ENCODE results near the gene FGFR2.

GRCh38 chr10:121637437-121637836, 39.2 kb upstream of the FGFR2 start:
- TF ChIP-seq CEBPB (IDR thresholded peaks at IDR 0.05), result no peak
- no peak for TF ChIP-seq YY1 (IDR thresholded peaks at IDR 0.05; ENCODE audit: low read depth)
- TF ChIP-seq EP300 (IDR thresholded peaks at IDR 0.05; ENCODE audit: borderline replicate concordance), result no peak
- no peak for TF ChIP-seq MAX (IDR thresholded peaks at IDR 0.05)
- no peak for TF ChIP-seq TAF1 (IDR thresholded peaks at IDR 0.05; ENCODE audit: low read depth)
- TF ChIP-seq CREB1 (IDR thresholded peaks at IDR 0.05; ENCODE audit: low read depth), result no peak
- no peak for TF ChIP-seq TEAD4 (IDR thresholded peaks at IDR 0.05)
- no peak for TF ChIP-seq TCF12 (IDR thresholded peaks at IDR 0.05; ENCODE audit: low read depth)
- no peak for TF ChIP-seq EGR1 (IDR thresholded peaks at IDR 0.05)
- no peak for TF ChIP-seq RAD21 (IDR thresholded peaks at IDR 0.05; ENCODE audit: low read depth)
- TF ChIP-seq USF1 (IDR thresholded peaks at IDR 0.05), result no peak
- no peak for TF ChIP-seq NFIC (IDR thresholded peaks at IDR 0.05)
- no peak for TF ChIP-seq ZBTB7A (IDR thresholded peaks at IDR 0.05; ENCODE audit: low read depth)
- no peak for TF ChIP-seq REST (IDR thresholded peaks at IDR 0.05; ENCODE audit: low read depth)

Measured in Ishikawa (cell line).